HG02938 (cell line): ENCODE measurements around the gene EPS8.
A peak's percentile ranks its signal among the peaks of the same experiment; 100 is the strongest.

Experiments used
- ATAC-seq: cut with Tn5 transposase; IDR thresholded peaks from one replicate; pipeline ENCODE4 v1.9.1; 2021; ENCODE audit warnings: mild to moderate bottlenecking, moderate library complexity; ENCODE audit not compliant: unreplicated experiment

Gene EPS8

GRCh38 chr12:15789220-15790171 is at the start of gene EPS8:
TSS of gene EPS8 (minus strand) at chr12:15789388. CDS start at chr12:15682951, 106,437 bp downstream.
- ATAC-seq, result peak; percentile 78

GRCh38 chr12:15837141-15837790 is 48.1 kb upstream of the EPS8 start:
- ATAC-seq, result no peak

- ATAC-seq, result no peak
These were observed 45.4 kb upstream of the EPS8 start for GRCh38 chr12:15834575-15834974.

GRCh38 chr12:15831315-15831978 is 42.3 kb upstream of the EPS8 start:
- ATAC-seq, result no peak

- ATAC-seq, result no peak
These were observed 41.4 kb upstream of the EPS8 start for GRCh38 chr12:15830538-15830937.

- no peak for ATAC-seq
These were observed 40.8 kb upstream of the EPS8 start for GRCh38 chr12:15829949-15830348.

GRCh38 chr12:15829255-15829654 is 40.1 kb upstream of the EPS8 start:
- no peak for ATAC-seq

GRCh38 chr12:15827136-15827535 is 37.9 kb upstream of the EPS8 start:
- ATAC-seq, result no peak

GRCh38 chr12:15824516-15824915 is 35.3 kb upstream of the EPS8 start:
- no peak for ATAC-seq

GRCh38 chr12:15823360-15824128 is 34.4 kb upstream of the EPS8 start:
- no peak for ATAC-seq

- ATAC-seq, result no peak
These were observed 30.7 kb upstream of the EPS8 start for GRCh38 chr12:15819644-15820437.

- no peak for ATAC-seq
These were observed 29.2 kb upstream of the EPS8 start for GRCh38 chr12:15818418-15818817.

- ATAC-seq, result no peak
These were observed 26.5 kb upstream of the EPS8 start for GRCh38 chr12:15815730-15816129.

GRCh38 chr12:15811214-15812127 is 22.3 kb upstream of the EPS8 start:
- ATAC-seq, result no peak

GRCh38 chr12:15808652-15809051 is 19.5 kb upstream of the EPS8 start:
- no peak for ATAC-seq

GRCh38 chr12:15808250-15808649 is 19.1 kb upstream of the EPS8 start:
- ATAC-seq, result no peak

GRCh38 chr12:15806826-15807225 is 17.6 kb upstream of the EPS8 start:
- ATAC-seq, result no peak

GRCh38 chr12:15801770-15802744 is 12.9 kb upstream of the EPS8 start:
- no peak for ATAC-seq
